Activated CD8-positive, alpha-beta memory T cell treated with anti-CD3 and anti-CD28 coated beads for 36 hours (primary cell): Measurements from ENCODE around the gene ODR4. TPM values are rescaled to one million over a fixed set of nuclear protein-coding genes. Genes with fewer than 3 reads are reported as not detected.

Experiments used
- total RNA-seq, 2 experiments: library from RNA; stranded (reverse); gene quantifications; one replicate each; pipeline ENCODE4 v1.2.3, GENCODE V29; 2021

The ODR4 gene
- total RNA-seq, 2 experiments from 2014 or later, result 14.7 to 14.8 TPM

Other genes with a start within 250 kb of the ODR4 start
- gene PRG4, start 79.6 kb upstream of the ODR4 start, total RNA-seq, result under 1 TPM in 1 of 2 experiments, not detected in 1; 0.04 TPM
- 100 to 1,000 TPM; 114 to 119 TPM for gene TPR, start 585 bp upstream of the ODR4 start, total RNA-seq
- gene PDC, start 85.3 kb downstream of the ODR4 start, total RNA-seq, result not detected